Measurements from ENCODE around the gene EPN2.

EPN2 gene

GRCh38 chr17:19377602-19378415, 140.6 kb downstream of the EPN2 start:
- TF ChIP-seq CTCF (IDR thresholded peaks at IDR 0.05; ENCODE audit: insufficient read depth, low read length, missing control alignments) = peak; percentile 9
- peak; percentile 90 for DNase-seq (ENCODE audit: low read depth, low spot score)
- ChIA-PET CTCF (interaction anchor here (0.9 to 4.4 kb wide), 13 partner anchors 9 to 389 kb away, joined by 3 to 42 read pairs (median 4); partner anchors contain the start of genes B9D1 and MFAP4), POLR2A (interaction anchor here (0.8 to 2.5 kb wide), 9 partner anchors 10 to 70 kb away, joined by 3 to 39 read pairs (median 9); partner anchors contain the start of genes B9D1 and MFAP4)
- peak overlapping the region; percentile 87 for H3K4me3 ChIP-seq (ENCODE audit: low read depth, low read length)

GRCh38 chr17:19378416-19379360, 141.5 kb downstream of the EPN2 start, which contains the start of gene MAPK7:
Gene MAPK7 (plus strand): TSS chr17:19378498. CDS start chr17:19378901, 403 bp downstream.
- H3K4me3 ChIP-seq (ENCODE audit: low read depth, low read length) = peak within 1 kb of the TSS; percentile 87
- no peak for TF ChIP-seq CTCF (IDR thresholded peaks at IDR 0.05; ENCODE audit: insufficient read depth, low read length, missing control alignments)
- no peak for DNase-seq (ENCODE audit: low read depth, low spot score)
- ChIA-PET POLR2A (interaction anchor here (1.1 to 2.5 kb wide), 6 partner anchors 9 to 69 kb away, joined by 5 to 39 read pairs (median 14); partner anchors contain the start of genes B9D1 and MFAP4), CTCF (interaction anchor here (0.9 to 4.4 kb wide), 13 partner anchors 8 to 388 kb away, joined by 3 to 42 read pairs (median 4); partner anchors contain the start of genes B9D1 and MFAP4)

- DNase-seq (ENCODE audit: low read depth, low spot score) = no peak
- H3K4me3 ChIP-seq (ENCODE audit: low read depth, low read length) = peak overlapping the region; percentile 86
- ChIA-PET CTCF (interaction anchor here (1.1 to 4.4 kb wide), 5 partner anchors 9 to 68 kb away, joined by 3 to 42 read pairs (median 7); partner anchors contain the start of gene B9D1), POLR2A (interaction anchor here (2.5 kb wide), 1 partner anchor 8 kb away, joined by 39 read pairs; the partner anchor contains the start of gene MFAP4)
- no peak for TF ChIP-seq CTCF (IDR thresholded peaks at IDR 0.05; ENCODE audit: insufficient read depth, low read length, missing control alignments)
Measured at GRCh38 chr17:19379361-19380065, 142.3 kb downstream of the EPN2 start.

GRCh38 chr17:19380481-19381301, 143.5 kb downstream of the EPN2 start:
- H3K4me3 ChIP-seq (ENCODE audit: low read depth, low read length) = no peak overlapping the region
- ChIA-PET CTCF (interaction anchor here (1.5 to 4.4 kb wide), 3 partner anchors 15 to 66 kb away, joined by 7 to 42 read pairs (median 7); partner anchors contain the start of gene B9D1), POLR2A (no interaction called here)
- DNase-seq (ENCODE audit: low read depth, low spot score) = no peak
- TF ChIP-seq CTCF (IDR thresholded peaks at IDR 0.05; ENCODE audit: insufficient read depth, low read length, missing control alignments) = no peak

GRCh38 chr17:19381361-19381740, 144.2 kb downstream of the EPN2 start:
- no peak for DNase-seq (ENCODE audit: low read depth, low spot score)
- POLR2A ChIA-PET = no interaction called here
- CTCF ChIA-PET = interaction anchor here (1.5 to 4.4 kb wide), 2 partner anchors 19 to 66 kb away, joined by 7 to 42 read pairs; partner anchors contain the start of gene B9D1
- TF ChIP-seq CTCF (IDR thresholded peaks at IDR 0.05; ENCODE audit: insufficient read depth, low read length, missing control alignments) = no peak
- H3K4me3 ChIP-seq (ENCODE audit: low read depth, low read length) = no peak overlapping the region

Measured in AG04449 (cell line).